Measurements from ENCODE around the gene COQ9.
"Not testable (repeated sequence)": the region's sequence is repeated elsewhere in the genome, so short reads cannot be mapped to it uniquely, and the experiment has no call there.

The COQ9 gene

GRCh38 chr16:57486858-57487834 is 39.9 kb downstream of the COQ9 start:
- no peak for DNase-seq

GRCh38 chr16:57489229-57489628 is 42.0 kb downstream of the COQ9 start:
- DNase-seq, result no peak

- DNase-seq, result no peak
Observed at GRCh38 chr16:57493767-57494166, 46.5 kb downstream of the COQ9 start.

GRCh38 chr16:57497121-57497520 is 49.8 kb downstream of the COQ9 start:
- no peak for DNase-seq

- no peak for DNase-seq
Observed at GRCh38 chr16:57498031-57498430, 50.8 kb downstream of the COQ9 start.

GRCh38 chr16:57499941-57500340 is 52.7 kb downstream of the COQ9 start:
- DNase-seq, result not testable (repeated sequence)

- no peak for DNase-seq
Observed at GRCh38 chr16:57500578-57501111, 53.4 kb downstream of the COQ9 start.

- DNase-seq, result no peak
Observed at GRCh38 chr16:57501492-57501891, 54.2 kb downstream of the COQ9 start.

- DNase-seq, result no peak
Observed at GRCh38 chr16:57502048-57502775, 54.9 kb downstream of the COQ9 start.

GRCh38 chr16:57503366-57503765 is 56.1 kb downstream of the COQ9 start:
- DNase-seq, result no peak

- no peak for DNase-seq
Observed at GRCh38 chr16:57504001-57504400, 56.7 kb downstream of the COQ9 start.

- no peak for DNase-seq
Observed at GRCh38 chr16:57504491-57504890, 57.2 kb downstream of the COQ9 start.

GRCh38 chr16:57505169-57505568 is 57.9 kb downstream of the COQ9 start:
- no peak for DNase-seq

- no peak for DNase-seq
Observed at GRCh38 chr16:57507136-57508034, 60.1 kb downstream of the COQ9 start.

GRCh38 chr16:57508035-57508425 is 60.8 kb downstream of the COQ9 start:
- no peak for DNase-seq

GRCh38 chr16:57509231-57509923 is 62.1 kb downstream of the COQ9 start:
- DNase-seq, result no peak

GRCh38 chr16:57510016-57510871 is 63.0 kb downstream of the COQ9 start:
- no peak for DNase-seq

Data from NK-92 treated with Interleukin-12 subunit alpha and Interleukin-12 subunit beta, amount 100 ng/mL, for 24 hours (cell line).